Left ventricle myocardium inferior (tissue), 1 donor: Measurements from ENCODE around the gene HIGD2A. TPM values are rescaled to one million over a fixed set of nuclear protein-coding genes. Genes with fewer than 3 reads are reported as not detected.
A peak's percentile ranks its signal among the peaks of the same experiment; 100 is the strongest.

Source experiments
- DNase-seq: peaks from one replicate; pipeline ENCODE4 v3.0.0-alpha.2; 2020
- H3K27ac ChIP-seq: fragments of 200-600 bp; replicated peaks from 2 replicates; pipeline ENCODE4 v1.8.0; 2021
- H3K27me3 ChIP-seq: fragments of 200-600 bp; 2 replicates; pipeline ENCODE4 v1.8.0; 2021; ENCODE audit warnings: low read depth
- H3K36me3 ChIP-seq: fragments of 200-600 bp; 2 replicates; pipeline ENCODE4 v1.8.0; 2021
- H3K4me1 ChIP-seq: fragments of 200-600 bp; 2 replicates; pipeline ENCODE4 v1.8.0; 2021
- H3K4me3 ChIP-seq: fragments of 200-600 bp; 2 replicates; pipeline ENCODE4 v1.8.0; 2021; ENCODE audit warnings: mild to moderate bottlenecking, moderate library complexity
- H3K9me3 ChIP-seq: fragments of 200-600 bp; replicated peaks from 2 replicates; pipeline ENCODE4 v1.8.0; 2021
- intact Hi-C: fragments of 100-400 bp; cut with micrococcal nuclease; formaldehyde crosslinking; loops from one replicate; pipeline ENCODE4 v1.11.0; 2022
- total RNA-seq: library from RNA; stranded (reverse); fragmentation: NEBNext Ultra II Directional; extraction: Animal tissue kit (Norgen Biotek cat#: 25700); gene quantifications from one replicate; pipeline ENCODE4 v1.2.1, GENCODE V29; 2021
- TF ChIP-seq, protein P1 (sequence below): fragments of 200-600 bp; IDR thresholded peaks from 2 replicates; pipeline ENCODE4 v1.8.0; 2021; ENCODE audit warnings: antibody characterized with exemption, mild to moderate bottlenecking, borderline replicate concordance
- donor health status: DM: no; HTN: yes; CAD: no; lungs with severe emphysema.

Gene HIGD2A
- total RNA-seq, 1 donor from 2014 or later = 217 TPM

DNA sequence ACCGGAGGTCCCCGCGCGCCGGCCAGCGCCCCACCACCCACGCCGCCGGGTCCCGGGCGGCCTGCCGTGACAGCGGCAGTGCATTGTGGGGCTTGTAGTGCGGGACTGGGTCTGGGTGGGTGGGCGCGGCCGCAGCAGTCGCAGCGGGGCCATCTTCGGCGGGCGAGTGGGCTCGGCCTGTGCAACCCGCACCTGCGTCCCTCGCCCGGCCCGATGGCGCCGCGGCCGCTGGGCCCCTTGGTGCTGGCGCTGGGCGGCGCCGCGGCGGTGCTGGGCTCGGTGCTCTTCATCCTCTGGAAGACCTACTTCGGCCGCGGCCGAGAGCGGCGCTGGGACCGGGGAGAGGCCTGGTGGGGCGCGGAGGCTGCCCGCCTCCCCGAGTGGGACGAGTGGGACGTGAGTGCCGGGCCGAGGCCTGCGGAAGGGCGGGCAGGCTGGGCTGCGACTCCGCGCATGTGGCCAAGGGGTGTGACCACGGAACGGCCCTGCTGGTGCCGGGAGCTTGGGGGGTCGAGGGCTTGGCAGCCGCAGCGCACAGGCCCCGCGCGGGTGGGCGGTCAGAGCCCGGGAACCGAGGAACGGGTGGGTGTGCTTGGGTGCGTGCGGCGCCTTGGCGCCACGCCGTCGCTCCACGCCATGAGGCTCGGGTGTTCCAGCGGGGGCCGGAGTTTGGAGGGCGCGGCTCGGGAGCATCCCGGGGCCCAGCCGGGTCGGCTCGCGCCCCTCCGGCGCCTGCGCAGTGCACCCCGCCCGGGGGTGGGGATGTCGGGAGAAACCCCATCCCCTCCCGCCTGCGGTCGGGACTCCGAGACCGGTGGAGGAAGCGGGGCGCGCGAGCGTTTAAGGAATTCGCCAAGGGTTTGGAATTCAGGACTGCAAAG, 23.0 kb upstream of the HIGD2A start, which contains the start of gene ARL10:
Gene ARL10 (plus strand): TSS at position 137 of the 881 bp plus-strand sequence. CDS start 77 bp downstream, at position 214.
- H3K27me3 ChIP-seq = no peaks in the 10 kb centered on the region
- TF ChIP-seq, protein P1, sequence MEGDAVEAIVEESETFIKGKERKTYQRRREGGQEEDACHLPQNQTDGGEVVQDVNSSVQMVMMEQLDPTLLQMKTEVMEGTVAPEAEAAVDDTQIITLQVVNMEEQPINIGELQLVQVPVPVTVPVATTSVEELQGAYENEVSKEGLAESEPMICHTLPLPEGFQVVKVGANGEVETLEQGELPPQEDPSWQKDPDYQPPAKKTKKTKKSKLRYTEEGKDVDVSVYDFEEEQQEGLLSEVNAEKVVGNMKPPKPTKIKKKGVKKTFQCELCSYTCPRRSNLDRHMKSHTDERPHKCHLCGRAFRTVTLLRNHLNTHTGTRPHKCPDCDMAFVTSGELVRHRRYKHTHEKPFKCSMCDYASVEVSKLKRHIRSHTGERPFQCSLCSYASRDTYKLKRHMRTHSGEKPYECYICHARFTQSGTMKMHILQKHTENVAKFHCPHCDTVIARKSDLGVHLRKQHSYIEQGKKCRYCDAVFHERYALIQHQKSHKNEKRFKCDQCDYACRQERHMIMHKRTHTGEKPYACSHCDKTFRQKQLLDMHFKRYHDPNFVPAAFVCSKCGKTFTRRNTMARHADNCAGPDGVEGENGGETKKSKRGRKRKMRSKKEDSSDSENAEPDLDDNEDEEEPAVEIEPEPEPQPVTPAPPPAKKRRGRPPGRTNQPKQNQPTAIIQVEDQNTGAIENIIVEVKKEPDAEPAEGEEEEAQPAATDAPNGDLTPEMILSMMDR = no peak
- H3K27ac ChIP-seq = peak within 1 kb of the TSS; percentile 85
- peak within 1 kb of the TSS; percentile 90 for H3K4me3 ChIP-seq
- peak; percentile 64 for DNase-seq
- intact Hi-C loops = no loop called here
- peaks cover 25% of the 10 kb centered on the region for H3K36me3 ChIP-seq
- no peaks in the 10 kb centered on the region for H3K9me3 ChIP-seq
- H3K4me1 ChIP-seq = peaks cover 49% of the 10 kb centered on the region

DNA sequence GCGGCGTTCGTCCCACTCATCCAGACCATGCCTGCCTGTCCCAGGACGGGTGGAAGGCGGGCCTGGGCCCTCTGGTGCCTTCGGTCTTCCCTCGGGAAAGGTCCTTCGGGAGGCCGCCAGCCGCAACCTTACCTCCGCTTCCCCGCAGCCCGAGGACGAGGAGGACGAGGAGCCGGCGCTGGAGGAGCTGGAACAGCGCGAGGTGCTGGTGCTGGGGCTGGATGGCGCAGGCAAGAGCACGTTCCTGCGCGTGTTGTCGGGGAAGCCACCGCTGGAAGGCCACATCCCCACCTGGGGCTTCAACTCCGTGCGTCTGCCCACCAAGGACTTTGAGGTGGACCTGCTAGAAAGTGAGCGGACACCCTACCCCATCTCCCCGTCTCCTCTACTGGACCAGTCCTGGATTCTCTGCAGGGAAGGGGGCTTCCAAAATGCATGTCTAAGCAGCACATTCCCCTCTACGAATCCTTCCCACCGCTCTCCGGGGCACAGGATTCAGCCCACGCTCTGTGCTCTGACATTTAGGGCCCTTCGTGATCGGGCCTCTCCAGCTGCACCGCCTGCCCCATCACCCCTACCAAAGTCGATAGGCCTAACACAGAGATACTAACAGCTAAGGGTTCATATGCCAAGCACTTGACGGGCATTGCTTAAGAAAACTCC, 22.2 kb upstream of the HIGD2A start:
- H3K4me3 ChIP-seq = peak overlapping the region; percentile 90
- intact Hi-C loops = no loop called here
- TF ChIP-seq, protein P1 = no peak
- peaks cover 47% of the 10 kb centered on the region for H3K4me1 ChIP-seq
- no peak for DNase-seq
- H3K27ac ChIP-seq = peak overlapping the region; percentile 85
- H3K27me3 ChIP-seq = no peaks in the 10 kb centered on the region
- H3K9me3 ChIP-seq = no peaks in the 10 kb centered on the region
- peaks cover 25% of the 10 kb centered on the region for H3K36me3 ChIP-seq

DNA sequence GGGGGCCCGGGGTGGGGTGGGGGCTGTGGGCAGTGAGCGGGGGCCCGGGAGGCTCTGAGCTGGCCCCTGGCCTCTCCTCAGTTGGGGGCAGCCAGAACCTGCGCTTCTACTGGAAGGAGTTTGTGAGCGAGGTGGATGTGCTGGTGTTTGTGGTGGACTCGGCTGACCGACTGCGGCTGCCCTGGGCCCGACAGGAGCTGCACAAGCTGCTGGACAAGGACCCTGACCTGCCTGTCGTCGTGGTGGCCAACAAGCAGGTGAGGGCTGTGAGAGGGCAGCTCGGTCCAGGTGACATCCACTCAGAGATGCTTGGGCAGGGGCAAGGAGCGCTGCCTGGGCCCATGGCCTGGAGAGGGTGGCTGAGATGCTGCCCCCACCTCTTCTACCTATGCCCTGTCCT, 19.8 kb upstream of the HIGD2A start:
- intact Hi-C loops = no loop called here
- DNase-seq = no peak
- peaks cover 61% of the 10 kb centered on the region for H3K4me1 ChIP-seq

DNA sequence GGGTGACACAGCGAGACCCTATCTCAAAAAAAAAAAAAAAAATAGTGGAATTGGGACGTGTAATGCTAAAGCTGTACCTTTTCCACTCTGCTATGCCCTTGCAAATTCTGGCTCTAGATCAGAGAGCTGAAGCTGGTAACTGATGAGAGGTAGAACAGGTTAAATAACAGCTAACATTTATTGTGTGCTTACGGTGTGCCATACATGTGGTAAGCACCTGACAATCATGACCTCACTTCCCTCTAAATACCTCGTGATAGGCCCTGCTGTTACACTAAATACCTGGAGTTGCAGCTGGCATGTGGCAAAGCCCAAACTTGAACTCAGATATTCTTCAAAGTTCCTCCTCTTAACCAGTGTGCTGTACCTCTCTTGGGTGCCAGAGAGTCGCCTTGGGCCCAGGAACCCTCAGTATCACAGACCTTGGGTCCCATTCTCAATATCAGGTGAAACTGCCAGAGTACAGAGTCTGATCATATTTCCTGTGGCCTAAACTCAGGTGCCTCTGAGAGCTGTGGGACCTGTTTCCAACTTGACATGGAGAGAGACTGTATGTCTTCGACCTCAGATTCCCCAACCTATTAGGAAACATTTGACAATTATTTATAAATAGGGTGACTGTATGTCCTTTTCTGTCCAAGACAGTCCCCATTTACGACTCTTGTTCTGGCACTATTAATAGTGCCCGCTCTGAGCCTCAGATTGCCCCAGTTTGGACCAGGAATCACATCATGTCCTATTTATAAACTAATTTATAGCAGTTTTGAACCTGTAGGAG, 18.4 kb upstream of the HIGD2A start:
- H3K36me3 ChIP-seq = peaks cover 28% of the 10 kb centered on the region
- TF ChIP-seq, protein P1 = no peak
- H3K27me3 ChIP-seq = no peaks in the 10 kb centered on the region
- DNase-seq = no peak
- H3K9me3 ChIP-seq = no peaks in the 10 kb centered on the region
- peak overlapping the region; percentile 72 for H3K27ac ChIP-seq
- peaks cover 64% of the 10 kb centered on the region for H3K4me1 ChIP-seq
- intact Hi-C loops = no loop called here
- no peak overlapping the region for H3K4me3 ChIP-seq

More for the DNA sequence above, 19.8 kb upstream of the HIGD2A start:
- no peak overlapping the region for H3K27ac ChIP-seq
- H3K36me3 ChIP-seq = peaks cover 28% of the 10 kb centered on the region
- no peaks in the 10 kb centered on the region for H3K9me3 ChIP-seq
- no peaks in the 10 kb centered on the region for H3K27me3 ChIP-seq
- H3K4me3 ChIP-seq = no peak overlapping the region
- TF ChIP-seq, protein P1 = no peak
